Stomach (tissue), 4 donors: Measurements from ENCODE around the gene AUTS2.

Experiments used
- POLR2A ChIP-seq, 4 donors: fragments of 450-650 bp; IDR thresholded peaks; one replicate each; pipeline ENCODE4 v1.6.1; 2016; ENCODE audit warnings: antibody characterized with exemption in 4 of 4, control low read depth in 2 of 4, mild to moderate bottlenecking in 1 of 4, moderate library complexity in 1 of 4
- POLR2AphosphoS5 ChIP-seq, 3 donors: sonication (generic); formaldehyde crosslinking; IDR thresholded peaks; one replicate each; pipeline ENCODE4 v1.6.1; 2016; ENCODE audit warnings: antibody characterized with exemption in 3 of 3
- TF ChIP-seq, protein P1 (sequence below), 7 experiments: fragments of 450-650 bp in 4 of 7; fragments of 200-600 bp in 3 of 7; sonication (generic) in 3 of 7; IDR thresholded peaks; one replicate each; pipeline ENCODE4 v1.5.1; 2016 to 2019; ENCODE audit warnings: antibody characterized with exemption in 7 of 7, control low read depth in 2 of 7, mild to moderate bottlenecking in 1 of 7

DNA sequence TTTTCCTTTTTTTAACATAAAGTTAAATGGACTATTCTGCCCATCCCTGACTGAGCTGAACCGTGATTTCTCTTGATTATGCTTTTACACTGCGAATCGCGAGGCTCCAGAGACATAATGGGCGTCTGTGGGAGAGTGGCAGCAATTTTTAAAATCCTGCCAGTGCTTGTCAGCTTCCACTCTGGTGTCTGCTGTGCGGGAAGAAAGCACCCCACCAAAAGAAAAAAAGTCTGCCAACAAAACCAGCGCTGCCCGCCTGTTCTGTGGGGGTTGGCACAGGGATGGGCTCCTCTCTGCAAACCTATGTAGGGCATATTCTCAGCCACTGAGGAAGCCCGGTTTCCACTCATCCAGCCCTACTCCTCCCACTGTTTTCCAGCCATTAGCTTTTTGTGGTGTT, 941.3 kb downstream of the AUTS2 start:
- no peak for TF ChIP-seq POLR2A (IDR thresholded peaks at IDR 0.05)
- TF ChIP-seq, protein P1, sequence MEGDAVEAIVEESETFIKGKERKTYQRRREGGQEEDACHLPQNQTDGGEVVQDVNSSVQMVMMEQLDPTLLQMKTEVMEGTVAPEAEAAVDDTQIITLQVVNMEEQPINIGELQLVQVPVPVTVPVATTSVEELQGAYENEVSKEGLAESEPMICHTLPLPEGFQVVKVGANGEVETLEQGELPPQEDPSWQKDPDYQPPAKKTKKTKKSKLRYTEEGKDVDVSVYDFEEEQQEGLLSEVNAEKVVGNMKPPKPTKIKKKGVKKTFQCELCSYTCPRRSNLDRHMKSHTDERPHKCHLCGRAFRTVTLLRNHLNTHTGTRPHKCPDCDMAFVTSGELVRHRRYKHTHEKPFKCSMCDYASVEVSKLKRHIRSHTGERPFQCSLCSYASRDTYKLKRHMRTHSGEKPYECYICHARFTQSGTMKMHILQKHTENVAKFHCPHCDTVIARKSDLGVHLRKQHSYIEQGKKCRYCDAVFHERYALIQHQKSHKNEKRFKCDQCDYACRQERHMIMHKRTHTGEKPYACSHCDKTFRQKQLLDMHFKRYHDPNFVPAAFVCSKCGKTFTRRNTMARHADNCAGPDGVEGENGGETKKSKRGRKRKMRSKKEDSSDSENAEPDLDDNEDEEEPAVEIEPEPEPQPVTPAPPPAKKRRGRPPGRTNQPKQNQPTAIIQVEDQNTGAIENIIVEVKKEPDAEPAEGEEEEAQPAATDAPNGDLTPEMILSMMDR (IDR thresholded peaks at IDR 0.05) = no peak
- no peak for TF ChIP-seq POLR2AphosphoS5 (IDR thresholded peaks at IDR 0.05)
